PFSK-1 (cell line): ENCODE results near the gene VPS4B.

Experiments used
- FOXP2 ChIP-seq: optimal IDR thresholded peaks from 2 replicates; pipeline ENCODE3; 2011; ENCODE audit warnings: borderline replicate concordance, control low read depth, inconsistent platforms; ENCODE audit not compliant: insufficient read depth; ENCODE audit errors: extremely low read length, extremely low read depth
- POLR2AphosphoS5 ChIP-seq: IDR thresholded peaks from 2 replicates; pipeline ENCODE4 v1.6.1; 2012; ENCODE audit warnings: low read depth, mild to moderate bottlenecking, control low read depth, low read length, moderate library complexity
- SIN3A ChIP-seq: IDR thresholded peaks from 2 replicates; pipeline ENCODE4 v1.6.1; 2012; ENCODE audit warnings: mild to moderate bottlenecking, low read length, moderate library complexity, borderline replicate concordance; ENCODE audit not compliant: insufficient read depth
- TAF1 ChIP-seq: IDR thresholded peaks from 2 replicates; pipeline ENCODE4 v1.6.1; 2012; ENCODE audit warnings: low read length, control low read depth, borderline replicate concordance; ENCODE audit not compliant: insufficient read depth
- TF ChIP-seq, protein P1 (sequence below), 2 experiments: IDR thresholded peaks; 2 replicates each; pipeline versions ENCODE4 v1.6.1 to v1.8.0; 2011 to 2012; ENCODE audit warnings: low read depth in 2 of 2, low read length in 2 of 2, control low read depth in 1 of 2, inconsistent platforms in 1 of 2, mild to moderate bottlenecking in 1 of 2, moderate library complexity in 1 of 2; ENCODE audit not compliant: insufficient read depth in 1 of 2

The VPS4B gene

DNA sequence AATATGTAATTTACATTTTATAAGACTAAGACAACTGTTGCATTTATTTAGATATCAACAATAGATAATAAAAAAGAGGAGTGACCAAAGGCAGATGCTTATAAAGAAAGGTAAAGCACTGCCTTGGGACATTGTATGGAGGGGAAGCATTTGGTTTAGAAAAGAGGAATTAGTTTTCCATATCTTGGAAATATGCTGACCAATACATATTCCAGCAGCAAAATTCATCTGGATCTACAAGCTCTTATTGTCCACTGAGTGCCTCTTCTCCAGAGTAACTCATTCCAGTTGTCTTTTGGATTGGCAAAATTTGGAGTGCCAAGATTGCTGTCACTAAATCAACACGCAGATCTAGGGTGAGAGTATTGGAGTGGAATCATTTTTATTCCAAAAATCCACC, 8.9 kb upstream of the VPS4B start:
- TF ChIP-seq SIN3A = no peak
- TF ChIP-seq, protein P1, sequence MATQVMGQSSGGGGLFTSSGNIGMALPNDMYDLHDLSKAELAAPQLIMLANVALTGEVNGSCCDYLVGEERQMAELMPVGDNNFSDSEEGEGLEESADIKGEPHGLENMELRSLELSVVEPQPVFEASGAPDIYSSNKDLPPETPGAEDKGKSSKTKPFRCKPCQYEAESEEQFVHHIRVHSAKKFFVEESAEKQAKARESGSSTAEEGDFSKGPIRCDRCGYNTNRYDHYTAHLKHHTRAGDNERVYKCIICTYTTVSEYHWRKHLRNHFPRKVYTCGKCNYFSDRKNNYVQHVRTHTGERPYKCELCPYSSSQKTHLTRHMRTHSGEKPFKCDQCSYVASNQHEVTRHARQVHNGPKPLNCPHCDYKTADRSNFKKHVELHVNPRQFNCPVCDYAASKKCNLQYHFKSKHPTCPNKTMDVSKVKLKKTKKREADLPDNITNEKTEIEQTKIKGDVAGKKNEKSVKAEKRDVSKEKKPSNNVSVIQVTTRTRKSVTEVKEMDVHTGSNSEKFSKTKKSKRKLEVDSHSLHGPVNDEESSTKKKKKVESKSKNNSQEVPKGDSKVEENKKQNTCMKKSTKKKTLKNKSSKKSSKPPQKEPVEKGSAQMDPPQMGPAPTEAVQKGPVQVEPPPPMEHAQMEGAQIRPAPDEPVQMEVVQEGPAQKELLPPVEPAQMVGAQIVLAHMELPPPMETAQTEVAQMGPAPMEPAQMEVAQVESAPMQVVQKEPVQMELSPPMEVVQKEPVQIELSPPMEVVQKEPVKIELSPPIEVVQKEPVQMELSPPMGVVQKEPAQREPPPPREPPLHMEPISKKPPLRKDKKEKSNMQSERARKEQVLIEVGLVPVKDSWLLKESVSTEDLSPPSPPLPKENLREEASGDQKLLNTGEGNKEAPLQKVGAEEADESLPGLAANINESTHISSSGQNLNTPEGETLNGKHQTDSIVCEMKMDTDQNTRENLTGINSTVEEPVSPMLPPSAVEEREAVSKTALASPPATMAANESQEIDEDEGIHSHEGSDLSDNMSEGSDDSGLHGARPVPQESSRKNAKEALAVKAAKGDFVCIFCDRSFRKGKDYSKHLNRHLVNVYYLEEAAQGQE (IDR thresholded peaks at IDR 0.05; ENCODE audit: insufficient read depth in 1 of 2, low read depth in 2 of 2, low read length in 2 of 2) = no peak
- TF ChIP-seq POLR2AphosphoS5 = no peak
- no peak for TF ChIP-seq FOXP2
- TF ChIP-seq TAF1 = no peak

DNA sequence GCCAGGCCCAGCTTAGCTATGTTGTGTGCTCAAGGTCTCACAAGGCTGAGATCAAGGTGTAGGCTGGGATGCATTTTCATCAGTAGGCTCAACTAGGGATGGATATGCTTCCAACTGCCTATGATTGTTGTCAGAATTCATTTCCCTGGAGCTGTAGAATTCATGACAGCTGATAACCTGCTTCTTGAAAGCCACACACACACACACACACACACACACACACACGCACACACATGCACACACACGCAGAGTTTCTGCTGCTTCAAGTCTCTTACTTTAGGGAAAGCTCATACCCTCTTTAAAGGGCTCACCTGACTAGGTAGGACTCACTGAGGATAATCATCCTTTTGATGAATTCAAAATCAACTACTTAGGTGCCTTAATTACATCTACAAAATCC, 8.2 kb upstream of the VPS4B start:
- TF ChIP-seq FOXP2 = no peak
- no peak for TF ChIP-seq POLR2AphosphoS5
- TF ChIP-seq, protein P1 (IDR thresholded peaks at IDR 0.05; ENCODE audit: insufficient read depth in 1 of 2, low read depth in 2 of 2, low read length in 2 of 2) = no peak
- no peak for TF ChIP-seq SIN3A
- TF ChIP-seq TAF1 = no peak

DNA sequence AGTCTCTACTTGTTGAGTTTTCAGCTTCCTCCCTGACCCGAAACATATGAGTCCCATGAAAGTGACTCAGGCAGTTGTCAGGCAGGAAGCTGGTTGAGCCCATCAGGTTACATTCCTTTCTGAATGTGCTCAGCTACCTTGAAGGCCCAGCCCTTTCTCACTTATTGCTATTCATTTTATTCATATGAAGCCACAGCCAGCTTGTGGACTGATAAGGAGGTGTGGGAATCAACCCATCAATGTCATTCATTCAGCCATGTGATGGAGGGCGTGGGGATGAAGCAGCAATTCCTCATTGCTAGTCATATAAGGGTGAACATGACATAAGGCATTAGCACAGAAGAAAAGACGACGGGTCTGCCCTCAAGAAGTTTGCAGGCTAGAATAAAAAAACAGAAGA, 5.3 kb upstream of the VPS4B start:
- TF ChIP-seq, protein P1 (IDR thresholded peaks at IDR 0.05; ENCODE audit: insufficient read depth in 1 of 2, low read depth in 2 of 2, low read length in 2 of 2) = no peak
- TF ChIP-seq TAF1 = no peak
- TF ChIP-seq SIN3A = no peak
- TF ChIP-seq FOXP2 = no peak
- no peak for TF ChIP-seq POLR2AphosphoS5

DNA sequence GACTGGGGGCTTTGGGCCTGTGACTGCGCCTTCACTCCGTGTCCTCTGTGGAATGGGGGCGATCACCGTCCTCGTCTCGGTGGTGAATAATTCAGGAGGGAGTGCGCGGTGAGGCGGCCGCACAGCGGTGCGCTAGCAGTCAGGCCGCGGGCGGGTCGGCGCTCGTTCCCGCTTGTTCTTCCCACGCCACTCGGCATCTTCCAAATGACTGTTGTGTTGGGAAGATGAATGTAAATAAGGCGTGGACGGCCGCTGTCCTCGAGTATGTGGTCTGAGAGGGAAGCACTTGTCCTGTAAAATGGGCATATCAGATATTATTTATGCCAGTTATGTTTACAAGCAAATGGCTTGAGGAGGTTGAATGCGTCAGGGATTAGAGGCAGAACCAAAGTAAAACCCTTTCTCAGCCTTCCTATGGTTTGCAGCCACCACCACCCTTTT, 608 bp upstream of the VPS4B start:
- TF ChIP-seq, protein P1 (IDR thresholded peaks at IDR 0.05; ENCODE audit: insufficient read depth in 1 of 2, low read depth in 2 of 2, low read length in 2 of 2) = no peak
- TF ChIP-seq TAF1 (no peak), SIN3A (no peak), POLR2AphosphoS5 (no peak)

DNA sequence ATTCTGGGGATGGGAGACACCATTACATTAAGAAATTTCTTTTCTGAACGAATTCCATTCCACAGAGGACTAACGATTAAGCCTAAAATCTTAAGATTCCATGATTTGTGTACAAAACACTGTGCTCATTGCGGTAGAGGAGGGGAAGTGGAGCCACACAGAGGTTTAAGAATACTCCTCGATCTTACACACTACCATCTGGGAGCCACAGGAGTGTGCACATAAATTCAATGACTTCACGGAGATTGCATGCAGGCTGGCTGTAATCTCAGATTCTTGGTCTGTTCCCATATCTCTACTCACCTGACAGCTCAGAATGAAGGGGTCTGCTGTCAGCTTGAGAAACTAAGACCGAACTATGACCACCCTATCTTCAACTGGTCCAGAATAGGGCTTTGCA, 762 bp downstream of the VPS4B start:
- TF ChIP-seq POLR2AphosphoS5 (no peak), SIN3A (no peak), TAF1 (no peak), FOXP2 (no peak)
- TF ChIP-seq, protein P1 (IDR thresholded peaks at IDR 0.05; ENCODE audit: insufficient read depth in 1 of 2, low read depth in 2 of 2, low read length in 2 of 2) = no peak
